ENCODE data around the gene DYTN.
A peak's percentile ranks its signal among the peaks of the same experiment; 100 is the strongest.
"Not testable (repeated sequence)": the region's sequence is repeated elsewhere in the genome, so short reads cannot be mapped to it uniquely, and the experiment has no call there.

DYTN gene, protein sequence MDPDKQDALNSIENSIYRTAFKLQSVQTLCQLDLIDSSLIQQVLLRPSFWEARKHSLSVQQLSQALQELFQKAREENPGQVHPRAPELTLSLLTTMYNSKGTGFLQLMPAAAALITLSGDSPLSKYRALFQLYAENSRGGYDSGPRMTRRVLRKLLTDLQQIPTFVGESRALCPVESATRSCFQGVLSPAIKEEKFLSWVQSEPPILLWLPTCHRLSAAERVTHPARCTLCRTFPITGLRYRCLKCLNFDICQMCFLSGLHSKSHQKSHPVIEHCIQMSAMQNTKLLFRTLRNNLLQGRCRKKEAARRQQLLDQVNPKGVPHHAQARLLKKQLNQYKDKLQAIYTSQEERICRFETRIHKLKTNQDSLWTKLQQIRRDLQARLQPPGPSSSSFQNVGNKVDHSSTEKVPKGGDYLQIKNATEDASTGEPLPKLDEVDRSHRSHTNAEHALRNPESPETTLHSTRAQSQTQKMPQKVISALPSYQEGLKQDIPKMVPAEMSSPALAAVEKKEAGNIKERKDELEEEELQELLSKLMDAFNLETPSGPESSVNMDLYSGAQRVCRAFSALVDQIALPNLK

DNA sequence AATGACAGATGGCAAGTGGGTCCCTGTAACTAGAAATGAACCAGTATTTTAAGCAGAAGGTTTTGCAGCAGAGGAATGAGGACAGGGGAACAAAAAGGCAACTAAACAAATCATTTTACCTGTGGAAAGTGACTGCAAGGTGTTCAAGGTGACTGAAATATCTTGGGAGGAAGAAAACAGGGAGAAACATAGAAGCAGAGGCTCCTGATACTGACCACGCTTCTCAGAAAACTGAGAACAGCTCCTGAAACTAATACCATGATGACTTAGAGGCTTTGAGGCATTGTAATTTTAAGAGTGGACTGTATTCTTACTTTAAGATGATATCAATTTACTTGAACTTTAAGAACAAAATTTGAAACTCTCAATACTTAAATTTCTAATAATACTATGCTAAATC is at the start of gene DYTN:
Gene DYTN, minus strand, starts transcription at position 101 of the 400 bp plus-strand sequence. CDS start 117 bp downstream, outside the sequence.
- DNase-seq (ENCODE audit: low read depth in 1 of 2, low spot score in 1 of 2): no peak

DNA sequence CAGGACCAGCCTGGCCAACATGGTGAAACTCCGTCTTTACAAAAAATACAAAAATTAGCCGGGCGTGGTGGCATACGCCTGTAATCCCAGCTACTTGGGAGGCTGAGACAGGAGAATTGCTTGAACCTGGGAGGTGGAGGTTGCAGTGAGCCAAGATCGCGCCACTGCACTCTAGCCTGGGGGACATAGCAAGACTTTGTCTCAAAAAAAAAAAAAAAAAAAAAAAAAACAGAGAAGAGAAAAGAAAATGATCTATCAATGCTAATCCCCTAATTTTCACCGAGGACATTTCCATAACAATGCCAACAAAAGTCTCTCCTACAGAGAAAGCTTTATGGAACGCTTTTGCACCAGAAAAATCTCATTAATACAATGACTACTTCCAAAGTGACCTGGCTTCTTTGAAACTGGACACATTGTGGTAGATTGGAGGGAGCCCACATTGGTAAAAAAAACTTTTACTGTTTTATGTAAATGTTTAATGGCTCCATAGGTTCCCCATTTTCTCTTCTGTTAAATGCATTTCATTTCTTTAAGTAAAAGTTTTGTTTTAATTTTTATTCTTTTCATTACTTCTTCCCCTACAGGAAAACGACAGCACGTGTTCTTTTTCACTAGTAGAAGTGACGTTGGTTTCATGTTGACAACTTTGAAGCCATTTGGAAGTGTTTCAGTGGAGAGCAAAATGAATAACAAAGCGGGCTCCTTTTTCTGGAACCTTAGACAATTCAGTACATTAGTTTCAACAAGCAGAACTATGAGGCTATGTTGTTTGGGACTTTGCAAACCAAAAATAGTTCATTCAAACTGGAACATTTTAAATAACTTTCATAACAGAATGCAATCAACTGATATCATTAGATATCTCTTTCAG is 48.1 kb upstream of the DYTN start:
- DNase-seq (ENCODE audit: low read depth in 1 of 2, low spot score in 1 of 2): no peak

DNA sequence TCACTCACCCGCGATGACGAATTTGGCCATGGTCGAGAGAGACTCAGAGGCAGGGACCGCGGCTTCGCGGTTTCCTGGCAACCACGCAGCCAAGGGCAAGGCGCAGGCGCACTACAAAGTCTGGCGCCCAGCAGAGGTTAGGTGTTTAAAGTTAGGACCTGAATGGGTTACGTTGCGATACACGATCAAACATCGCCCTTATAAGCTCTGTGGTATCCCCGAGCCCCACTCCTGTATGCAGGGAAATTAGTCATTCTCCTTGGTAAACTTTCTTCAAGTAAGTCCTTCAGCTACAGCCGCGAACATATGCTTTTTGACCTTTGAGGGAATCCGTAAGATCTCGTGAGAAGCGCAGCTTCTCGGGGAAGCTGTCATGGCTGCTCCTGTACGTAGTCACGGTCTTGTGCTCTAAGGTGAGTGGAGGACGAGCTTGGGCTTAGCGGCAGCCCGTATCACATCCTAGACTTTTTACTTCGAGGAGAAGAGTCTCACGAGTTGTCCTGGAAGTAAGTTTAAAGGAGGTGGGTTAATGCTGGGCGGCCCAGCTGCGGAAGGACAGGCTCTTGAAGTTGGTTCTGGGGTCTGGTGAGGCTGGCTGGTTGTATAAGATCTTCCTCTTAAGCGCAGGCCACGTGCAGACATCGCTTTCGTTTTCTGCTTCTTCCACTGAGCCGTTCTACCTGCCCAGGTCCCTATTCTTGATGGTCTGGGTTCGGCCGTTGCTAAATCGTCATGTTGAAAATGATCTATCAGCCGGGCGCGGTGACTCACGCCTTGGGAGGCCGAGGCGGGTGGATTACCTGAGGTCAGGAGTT is 47.3 kb upstream of the DYTN start, which contains the start of the genes FASTKD2 and MDH1B:
Gene FASTKD2, plus strand, starts transcription at position 365 of the 815 bp plus-strand sequence. CDS start 1,088 bp downstream, outside the sequence.
Gene MDH1B, minus strand, starts transcription at position 87 of the 815 bp plus-strand sequence. Its CDS starts 57 bp downstream, at position 30.
- peak; percentile 69 to 78 for DNase-seq (ENCODE audit: low read depth in 1 of 2, low spot score in 1 of 2)

DNA sequence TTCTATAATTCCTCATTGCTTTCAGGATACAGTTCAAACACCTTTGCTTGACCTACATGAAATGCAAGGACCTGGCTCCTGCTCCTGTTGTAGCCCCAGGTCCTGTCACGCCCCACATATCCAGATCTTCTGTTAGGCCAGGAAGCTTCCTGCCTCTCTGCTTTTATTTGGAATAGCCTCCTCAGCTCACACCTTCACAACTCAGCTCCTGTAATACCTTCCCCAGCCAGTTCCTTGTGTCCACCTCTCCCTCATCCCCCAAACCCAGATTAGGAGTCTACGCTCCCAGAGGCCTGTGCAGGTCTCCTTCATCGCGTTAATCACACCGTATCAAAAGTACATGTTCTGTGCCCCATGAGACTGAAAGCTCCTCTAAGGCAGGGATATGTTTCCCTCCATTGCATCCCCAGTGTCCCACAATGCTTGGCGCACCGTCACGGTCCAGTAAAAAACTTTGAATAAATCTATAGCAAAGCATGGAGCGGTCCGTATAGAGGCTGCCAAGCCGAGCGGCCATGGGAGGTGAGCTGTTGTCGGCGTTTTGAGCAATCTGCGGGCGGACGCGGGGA is 46.6 kb upstream of the DYTN start:
- DNase-seq (ENCODE audit: low read depth in 1 of 2, low spot score in 1 of 2): no peak

DNA sequence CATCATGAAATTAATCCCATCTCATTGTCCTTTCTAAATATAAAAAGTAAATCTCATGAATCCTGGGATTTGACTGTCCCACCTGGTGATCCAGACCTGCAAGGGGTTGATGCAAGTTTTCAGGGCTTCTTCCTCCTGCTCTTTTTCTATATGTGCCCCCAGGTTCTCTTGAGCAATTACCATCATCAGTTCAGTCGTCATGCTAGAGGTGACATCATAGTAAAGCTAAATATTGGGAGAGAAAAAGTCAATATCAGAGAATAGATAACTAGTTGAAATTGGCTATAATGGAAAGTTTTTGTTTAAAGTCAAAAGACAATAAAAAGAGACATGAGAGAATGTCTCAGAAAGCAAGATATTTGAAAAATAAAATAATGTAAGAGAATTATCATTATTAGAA is 38.6 kb upstream of the DYTN start:
- no peak for DNase-seq (ENCODE audit: low read depth in 1 of 2, low spot score in 1 of 2)

DNA sequence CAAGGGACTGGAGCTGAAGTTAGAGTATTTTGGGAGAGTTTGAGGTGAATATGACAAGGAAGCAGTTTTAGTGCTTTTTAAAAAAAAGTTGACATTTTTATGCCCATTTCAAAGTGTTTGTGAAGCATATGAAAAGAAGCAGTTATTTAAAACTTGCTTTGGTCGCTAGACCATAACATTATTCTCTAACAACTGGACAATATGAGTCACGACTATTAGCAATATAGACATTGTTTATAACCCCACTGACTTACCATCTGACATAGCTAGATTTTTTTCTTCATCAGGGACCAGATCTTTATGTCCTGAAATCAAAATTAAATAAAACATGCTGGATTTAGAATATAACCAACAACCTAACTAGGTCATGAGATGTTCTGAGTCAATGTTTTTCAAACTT is 22.6 kb upstream of the DYTN start:
- DNase-seq (ENCODE audit: low read depth in 1 of 2, low spot score in 1 of 2): no peak

DNA sequence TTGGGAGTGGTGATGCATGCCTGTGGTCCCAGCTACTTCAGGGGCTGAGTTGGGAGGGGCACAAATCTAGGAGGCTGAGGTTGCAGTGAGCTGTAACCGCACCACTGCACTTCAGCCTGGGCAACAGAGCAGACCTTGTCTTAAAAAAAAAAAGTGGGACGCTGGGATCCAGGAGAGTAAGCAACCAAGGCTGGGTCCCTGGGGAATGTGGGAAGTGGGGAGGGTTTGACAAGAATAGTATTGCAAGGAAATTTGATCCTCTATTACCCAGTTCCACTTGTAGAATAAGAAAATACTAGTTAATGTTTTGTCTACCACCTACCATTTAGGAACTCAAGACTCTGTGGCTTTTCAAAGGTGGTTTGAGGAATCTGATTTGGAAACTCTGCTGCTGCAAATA is 21.1 kb upstream of the DYTN start:
- DNase-seq (ENCODE audit: low read depth in 1 of 2, low spot score in 1 of 2): no peak

DNA sequence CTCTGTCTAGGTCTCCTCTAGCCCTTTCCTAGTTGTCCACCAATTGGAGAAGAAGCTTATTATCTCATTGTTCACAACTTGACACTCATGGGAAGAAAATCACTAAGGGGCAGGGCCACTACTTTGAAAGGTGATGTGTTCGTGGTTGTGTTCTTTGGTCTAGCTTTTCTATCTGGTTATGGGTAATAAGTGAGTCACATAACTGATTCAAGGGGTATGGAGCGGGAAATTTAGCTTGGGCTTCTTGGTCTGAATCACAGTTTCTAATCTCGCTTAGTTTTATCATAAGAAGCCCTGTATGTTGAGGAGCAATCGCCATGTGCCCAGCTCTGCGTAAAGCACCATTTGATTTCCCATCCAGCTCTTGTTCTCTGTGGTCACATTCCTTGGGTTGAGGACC is 18.7 kb upstream of the DYTN start:
- DNase-seq (ENCODE audit: low read depth in 1 of 2, low spot score in 1 of 2): peak in 1 of 2 donors; percentile 0

DNA sequence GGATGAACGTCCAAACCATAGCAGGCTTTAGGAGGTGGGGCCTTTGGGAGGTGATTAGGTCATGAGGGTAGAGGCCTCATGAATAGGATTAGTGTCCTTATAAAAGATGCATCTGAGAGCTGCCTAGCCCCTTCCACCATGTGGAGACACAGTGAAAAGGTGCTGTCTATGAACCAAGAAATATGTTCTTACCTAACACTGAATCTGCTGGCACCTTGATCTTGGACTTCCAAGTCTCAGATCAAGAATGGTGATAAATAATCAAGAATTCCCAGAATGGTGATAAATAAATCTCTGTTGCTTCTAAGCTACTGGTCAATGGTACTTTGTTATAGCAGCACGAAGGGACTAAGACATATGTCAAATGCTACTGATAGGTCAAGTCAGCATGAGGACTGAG is 15.1 kb upstream of the DYTN start:
- DNase-seq (ENCODE audit: low read depth in 1 of 2, low spot score in 1 of 2): no peak

DNA sequence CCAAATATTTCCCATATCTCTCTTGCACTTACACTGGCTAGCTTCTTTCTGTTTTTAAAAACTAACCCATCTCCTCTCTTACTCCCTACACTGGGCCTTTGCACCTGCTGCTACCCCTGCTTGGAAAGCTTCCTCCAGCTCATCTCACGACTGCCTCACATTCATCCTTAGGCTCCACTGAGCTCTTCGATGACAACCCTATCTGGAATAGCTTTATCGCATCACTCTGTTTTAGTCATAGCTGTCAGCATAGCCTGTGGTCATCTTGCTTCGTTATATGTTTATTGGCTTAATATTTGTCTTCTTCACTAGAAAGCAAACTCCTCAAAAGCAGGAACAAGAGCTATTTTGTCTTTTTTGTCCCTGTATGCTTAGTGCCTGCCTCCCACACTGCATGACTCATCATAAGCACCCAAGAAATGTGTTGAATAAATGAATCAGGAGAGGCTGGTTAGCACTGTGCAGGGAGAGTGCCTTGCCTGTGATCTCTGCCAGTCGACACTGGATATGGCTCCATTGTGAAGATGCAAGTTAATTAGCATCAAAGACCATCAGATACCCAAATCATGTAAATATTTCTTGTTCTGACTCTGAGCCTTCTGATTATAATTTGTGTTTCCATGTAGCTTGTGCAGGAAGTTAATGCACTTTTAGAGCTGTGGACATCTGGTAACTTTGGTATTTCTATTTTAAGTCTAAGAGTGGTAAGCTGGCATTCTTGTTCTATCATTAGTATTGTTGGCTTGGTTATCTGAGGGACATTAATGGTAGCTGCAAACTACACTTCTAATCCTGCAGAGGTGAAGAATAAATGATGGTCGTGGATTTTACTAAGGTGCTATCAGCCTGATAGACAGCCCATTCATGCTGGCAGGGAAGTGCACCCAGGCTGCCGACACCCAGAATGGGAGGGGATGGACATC is 10.3 kb upstream of the DYTN start:
- DNase-seq (ENCODE audit: low read depth in 1 of 2, low spot score in 1 of 2): no peak

DNA sequence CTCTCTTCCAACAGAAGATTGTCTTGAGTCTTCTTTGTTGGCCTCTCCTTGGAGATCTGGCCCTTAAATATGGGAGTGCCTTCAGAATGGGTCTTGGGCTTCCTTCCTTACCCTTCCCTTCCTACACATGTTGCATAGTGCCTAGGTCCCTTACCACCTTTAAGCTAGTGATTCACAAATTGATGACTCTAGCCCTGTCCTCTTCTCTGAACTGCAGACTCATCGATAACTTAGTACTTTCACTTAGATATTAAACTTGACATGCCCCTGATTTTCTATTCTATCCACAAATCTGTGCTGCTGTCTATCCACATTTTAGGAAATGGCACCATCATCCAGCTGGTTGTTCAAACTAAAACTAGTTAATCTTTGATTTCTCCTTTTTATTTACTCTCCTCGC is 9.1 kb upstream of the DYTN start:
- no peak for DNase-seq (ENCODE audit: low read depth in 1 of 2, low spot score in 1 of 2)

DNA sequence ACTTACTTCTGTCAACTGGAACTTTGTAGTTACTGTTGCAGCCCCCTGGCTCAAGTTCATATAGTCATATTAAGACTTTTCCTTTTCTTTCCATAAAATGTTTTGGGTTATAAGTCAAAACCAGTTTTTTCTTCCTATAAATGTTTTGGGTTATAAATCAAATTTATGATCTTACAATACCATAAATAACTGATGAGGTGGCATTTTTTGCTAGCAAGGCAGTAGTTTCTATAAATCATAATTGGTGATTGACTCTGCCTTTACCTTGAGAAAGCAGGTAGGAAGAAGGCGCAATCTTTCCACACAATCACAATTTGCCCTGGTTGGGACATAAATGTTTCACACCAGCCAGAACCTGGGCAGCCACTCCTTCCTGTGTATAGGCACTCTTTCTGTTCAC is 5.1 kb upstream of the DYTN start:
- no peak for DNase-seq (ENCODE audit: low read depth in 1 of 2, low spot score in 1 of 2)

DNA sequence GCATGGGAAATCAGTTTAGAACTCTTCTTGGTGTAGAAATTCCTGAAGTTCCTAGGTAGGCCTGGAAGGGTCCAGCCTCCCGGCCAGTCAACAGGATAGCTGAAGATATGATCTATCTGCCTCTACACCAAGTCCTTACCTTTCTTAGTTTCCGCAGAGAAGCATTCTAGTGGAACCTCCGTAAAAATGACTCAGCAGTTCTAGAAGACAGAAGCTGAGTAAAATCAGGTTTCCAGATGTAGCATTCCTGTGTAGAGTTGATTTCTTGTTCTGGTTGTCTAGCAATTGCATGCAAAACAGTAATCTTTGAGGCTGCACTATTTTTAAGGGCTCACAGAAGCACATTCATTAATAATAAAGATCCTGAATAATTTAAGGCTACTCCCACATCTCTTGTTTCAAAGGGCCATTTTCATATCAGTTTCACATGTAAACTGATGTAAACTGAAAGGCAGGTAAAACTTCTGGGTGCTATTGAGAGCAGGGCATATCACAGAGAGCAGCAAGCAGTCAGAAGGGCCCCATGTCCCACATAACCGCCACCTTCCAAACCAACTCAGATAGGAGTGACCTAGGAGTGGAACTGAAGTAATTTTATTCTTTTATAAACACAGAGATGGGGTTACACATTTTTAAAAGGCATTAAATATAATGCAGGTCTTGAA is 3.2 kb upstream of the DYTN start:
- no peak for DNase-seq (ENCODE audit: low read depth in 1 of 2, low spot score in 1 of 2)

DNA sequence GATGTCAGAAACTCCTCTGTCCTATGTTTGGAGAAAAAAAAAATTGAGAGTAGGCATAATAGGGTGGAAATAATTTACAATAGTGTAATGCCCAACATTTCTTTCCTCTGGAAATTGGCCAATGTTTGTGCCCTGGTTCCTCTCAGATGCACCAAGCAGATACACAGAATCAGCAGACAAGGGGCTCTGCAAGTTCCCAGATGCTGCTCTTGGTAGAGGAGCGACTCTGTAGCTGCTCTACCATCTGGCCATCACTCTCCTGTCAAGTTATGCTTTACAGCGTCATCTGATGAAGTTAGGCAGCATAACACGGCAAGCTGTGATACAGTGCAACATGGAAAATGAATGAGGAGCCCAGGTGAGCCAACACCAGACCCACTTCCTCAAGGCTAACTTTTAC is 1.6 kb downstream of the DYTN start:
- no peak for DNase-seq (ENCODE audit: low read depth in 1 of 2, low spot score in 1 of 2)

DNA sequence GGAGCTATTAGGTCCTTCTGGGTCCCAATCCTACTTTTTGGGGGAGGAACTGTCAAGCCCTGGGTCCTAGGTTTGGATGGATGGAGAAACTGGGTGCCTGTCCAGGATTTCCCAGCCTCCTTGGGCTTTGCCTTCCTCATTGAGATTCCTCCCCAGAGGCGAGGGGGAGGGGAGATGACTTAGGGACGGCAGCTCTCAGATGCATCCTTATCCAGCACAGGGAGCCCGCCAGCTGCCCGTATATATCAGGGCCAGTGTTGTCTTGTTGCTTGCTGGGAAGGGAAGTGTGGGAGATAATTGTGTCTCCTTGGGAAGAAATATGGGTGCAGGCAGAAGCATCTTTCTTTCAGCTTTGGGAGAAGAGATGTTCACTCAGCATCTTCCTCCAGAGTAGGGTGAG is 3.0 kb downstream of the DYTN start:
- DNase-seq (ENCODE audit: low read depth in 1 of 2, low spot score in 1 of 2): not testable (repeated sequence)

DNA sequence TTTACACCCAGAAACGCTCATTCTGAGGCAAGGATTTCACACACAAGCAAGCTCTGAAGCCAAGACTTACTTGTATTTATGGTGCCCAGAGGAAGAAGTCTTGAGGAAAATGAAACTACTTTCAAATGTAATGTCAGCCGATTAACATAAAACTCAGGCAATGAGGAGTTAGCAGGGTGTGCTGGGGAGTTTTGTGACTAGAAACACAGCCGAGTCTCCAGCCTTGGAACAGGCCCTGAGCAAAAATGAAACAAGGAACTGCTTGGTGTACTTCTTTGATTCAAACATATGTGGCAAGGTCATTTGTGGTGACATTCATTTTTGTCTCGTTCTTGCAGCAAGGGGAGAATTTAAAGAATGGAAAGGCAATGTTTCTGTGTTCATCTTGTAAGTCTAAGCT is 4.5 kb downstream of the DYTN start:
- DNase-seq (ENCODE audit: low read depth in 1 of 2, low spot score in 1 of 2): no peak

DNA sequence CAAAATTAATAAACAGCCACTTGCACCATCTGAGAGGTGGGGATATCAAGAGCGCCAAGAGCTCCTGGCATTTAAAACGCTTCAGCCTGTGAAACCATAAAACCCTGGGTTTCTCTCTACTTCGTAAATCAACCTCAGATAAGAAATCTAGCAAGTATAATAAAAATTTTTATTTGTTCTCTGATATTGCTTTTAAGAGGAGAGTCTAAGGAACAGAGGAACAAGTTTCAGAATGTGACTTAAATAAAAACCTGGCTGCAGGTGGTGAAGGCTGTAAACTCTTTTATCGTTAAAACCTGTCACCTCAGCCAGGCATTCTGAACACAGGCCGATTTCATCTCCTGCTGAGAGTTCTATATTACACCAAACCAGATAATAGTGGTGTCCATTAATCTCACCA is 9.9 kb downstream of the DYTN start:
- DNase-seq (ENCODE audit: low read depth in 1 of 2, low spot score in 1 of 2): no peak

DNA sequence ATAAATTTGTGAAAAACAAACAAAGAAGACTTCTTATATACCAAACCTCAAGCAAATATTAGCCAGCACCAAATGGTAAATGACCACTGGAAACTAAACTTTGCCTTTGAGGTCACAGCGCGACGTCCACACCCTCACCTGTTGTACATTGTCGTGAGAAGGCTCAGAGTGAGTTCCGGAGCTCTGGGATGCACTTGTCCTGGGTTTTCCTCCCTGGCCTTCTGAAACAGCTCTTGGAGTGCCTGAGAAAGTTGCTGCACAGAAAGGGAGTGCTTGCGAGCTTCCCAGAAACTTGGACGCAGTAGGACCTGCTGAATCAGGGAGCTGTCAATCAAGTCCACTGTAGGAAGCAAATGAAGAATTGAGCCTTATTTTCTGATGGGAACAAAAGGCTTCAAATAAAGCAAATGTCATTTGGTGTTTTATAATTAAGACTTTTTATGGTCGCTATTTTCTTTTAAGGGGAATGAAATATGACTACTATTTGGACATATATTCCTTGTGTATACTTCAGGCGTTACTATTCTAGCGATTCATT is 11.0 kb downstream of the DYTN start:
- DNase-seq (ENCODE audit: low read depth in 1 of 2, low spot score in 1 of 2): no peak

Data from activated CD4-positive, alpha-beta T cell treated with anti-CD3 and anti-CD28 coated beads, Interleukin-2, amount 50 U/mL, for 24 hours (primary cell).